GM19438 (cell line): ENCODE data around the gene SLC26A9.
"Not testable (repeated sequence)": the region's sequence is repeated elsewhere in the genome, so short reads cannot be mapped to it uniquely, and the experiment has no call there.

Source experiments
- ATAC-seq: cut with Tn5 transposase; IDR thresholded peaks from one replicate; pipeline ENCODE4 v1.9.1; 2021; ENCODE audit warnings: low read depth; ENCODE audit not compliant: unreplicated experiment

Gene SLC26A9

DNA sequence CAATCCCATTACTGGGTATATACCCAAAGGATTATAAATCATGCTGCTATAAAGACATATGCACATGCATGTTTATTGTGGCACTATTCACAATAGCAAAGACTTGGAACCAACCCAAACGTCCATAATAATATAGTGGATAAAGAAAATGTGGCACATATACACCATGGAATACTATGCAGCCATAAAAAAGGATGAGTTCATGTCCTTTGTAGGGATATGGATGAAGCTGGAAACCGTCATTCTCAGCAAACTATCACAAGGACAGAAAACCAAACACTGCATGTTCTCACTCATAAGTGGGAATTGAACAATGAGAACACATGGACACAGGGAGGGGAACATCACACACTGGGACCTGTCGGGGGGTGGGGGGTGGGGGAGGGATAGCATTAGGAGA, 38.2 kb downstream of the SLC26A9 start:
- not testable (repeated sequence) for ATAC-seq

- ATAC-seq = no peak
Observed at GRCh38 chr1:205896351-205896750, 46.9 kb downstream of the SLC26A9 start.

DNA sequence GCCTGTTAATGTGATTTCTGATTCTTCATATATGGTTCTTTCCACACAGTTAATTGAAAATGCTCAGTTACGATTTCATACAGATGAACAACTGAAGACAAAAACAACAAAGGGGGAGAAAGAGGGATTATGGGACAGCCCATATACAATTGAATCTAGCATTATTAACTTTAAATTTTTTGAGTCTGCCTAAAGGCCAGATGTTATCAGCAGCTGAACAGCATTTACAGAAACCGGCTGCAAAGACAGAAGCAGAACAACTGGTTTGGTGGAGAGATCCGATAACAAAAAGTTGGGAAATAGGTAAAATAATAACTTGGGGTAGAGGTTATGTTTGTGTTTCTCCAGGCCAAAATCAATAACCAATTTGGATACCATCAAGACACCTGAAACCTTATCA, 49.1 kb downstream of the SLC26A9 start:
- not testable (repeated sequence) for ATAC-seq

DNA sequence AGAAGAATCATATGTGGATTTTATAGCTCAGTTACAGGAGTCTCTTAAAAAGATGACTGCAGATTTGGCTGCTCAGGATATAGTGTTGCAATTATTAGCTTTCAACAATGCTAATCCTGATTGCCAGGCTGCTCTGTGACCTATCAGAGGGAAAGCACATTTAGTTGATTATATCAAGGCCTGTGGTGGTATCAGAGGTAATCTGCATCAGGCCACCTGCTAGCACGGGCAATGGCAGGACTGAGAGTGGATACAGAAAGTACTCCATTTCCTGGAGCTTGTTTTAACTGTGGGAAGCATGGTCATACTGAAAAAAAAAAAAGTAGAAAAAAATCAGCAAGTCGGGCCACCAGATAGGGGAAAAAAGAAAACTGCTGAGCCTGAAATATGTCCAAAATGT, 51.1 kb downstream of the SLC26A9 start:
- not testable (repeated sequence) for ATAC-seq

DNA sequence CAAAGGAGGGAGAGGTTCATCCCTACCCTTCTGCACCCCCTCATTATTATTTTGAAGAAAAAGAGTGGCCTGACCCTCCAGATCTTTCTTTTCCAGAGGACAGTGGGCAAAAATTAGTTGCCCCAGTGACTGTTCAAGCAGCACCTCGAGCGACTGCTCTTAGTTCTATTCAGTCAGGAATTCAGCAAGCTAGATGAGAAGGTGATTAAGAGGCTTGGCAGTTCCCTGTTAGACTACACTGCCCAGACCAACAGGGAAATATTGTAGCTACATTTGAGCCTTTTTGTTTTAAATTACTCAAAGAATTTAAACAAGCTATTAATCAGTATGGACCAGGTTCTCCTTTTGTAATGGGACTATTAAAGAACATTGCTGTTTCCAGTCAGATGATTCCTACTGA, 51.8 kb downstream of the SLC26A9 start:
- ATAC-seq = not testable (repeated sequence)

DNA sequence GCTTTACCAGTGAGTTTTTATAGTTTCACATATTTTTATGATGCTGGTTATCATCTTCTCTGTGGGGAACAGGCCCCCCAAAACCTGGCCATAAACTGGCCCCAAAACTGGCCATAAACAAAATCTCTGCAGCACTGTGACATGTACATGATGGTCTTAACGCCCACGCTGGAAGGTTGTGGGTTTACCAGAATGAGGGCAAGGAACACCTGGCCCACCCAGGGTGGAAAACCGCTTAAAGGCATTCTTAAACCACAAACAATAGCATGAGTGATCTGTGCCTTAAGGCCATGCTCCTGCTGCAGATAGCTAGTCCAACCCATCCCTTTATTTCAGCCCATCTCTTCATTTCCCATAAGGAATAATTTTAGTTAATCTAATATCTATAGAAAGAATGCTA, 52.6 kb downstream of the SLC26A9 start:
- ATAC-seq = not testable (repeated sequence)

DNA sequence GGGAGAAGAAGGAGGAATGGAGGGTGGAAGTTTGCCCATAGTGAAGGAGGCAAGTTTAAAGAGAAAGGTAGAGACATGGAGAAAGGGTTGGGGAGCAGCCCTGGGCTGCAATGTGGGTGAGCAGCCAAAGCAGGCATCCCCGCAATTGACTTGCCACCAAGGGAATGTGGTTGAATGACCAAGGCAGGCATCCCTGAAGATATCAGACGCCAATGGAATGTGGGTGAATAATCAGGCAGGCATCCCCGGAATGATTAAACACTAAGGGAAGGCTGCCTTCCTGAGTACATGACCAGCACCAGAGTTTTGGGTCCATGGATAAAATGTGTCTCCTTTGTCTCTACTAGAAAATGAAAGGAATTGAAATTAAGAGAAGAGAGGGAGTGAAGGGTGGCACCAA, 53.5 kb downstream of the SLC26A9 start:
- ATAC-seq = not testable (repeated sequence)

- ATAC-seq = not testable (repeated sequence)
Observed at GRCh38 chr1:205889006-205889405, 54.2 kb downstream of the SLC26A9 start.

GRCh38 chr1:205883792-205884191, 59.5 kb downstream of the SLC26A9 start:
- ATAC-seq = no peak

DNA sequence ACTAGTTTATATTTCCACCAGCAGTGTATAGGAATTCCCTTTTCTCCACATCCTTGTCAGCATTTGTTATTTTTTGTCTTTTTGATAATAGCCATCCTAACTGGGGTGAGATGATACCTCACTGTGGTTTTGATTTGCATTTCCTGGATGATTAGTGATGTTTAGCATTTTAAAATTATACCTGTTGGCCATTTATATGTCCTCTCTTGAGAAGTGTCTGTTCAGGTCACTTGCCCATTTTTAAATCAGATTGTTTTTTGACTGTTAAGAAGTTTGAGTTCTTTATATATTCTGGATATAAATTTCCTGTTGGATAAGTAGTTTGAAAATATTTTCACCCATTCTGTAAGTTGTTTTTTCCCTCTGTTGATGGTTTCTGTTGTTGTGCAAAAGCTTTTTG, 62.3 kb downstream of the SLC26A9 start:
- ATAC-seq = no peak

DNA sequence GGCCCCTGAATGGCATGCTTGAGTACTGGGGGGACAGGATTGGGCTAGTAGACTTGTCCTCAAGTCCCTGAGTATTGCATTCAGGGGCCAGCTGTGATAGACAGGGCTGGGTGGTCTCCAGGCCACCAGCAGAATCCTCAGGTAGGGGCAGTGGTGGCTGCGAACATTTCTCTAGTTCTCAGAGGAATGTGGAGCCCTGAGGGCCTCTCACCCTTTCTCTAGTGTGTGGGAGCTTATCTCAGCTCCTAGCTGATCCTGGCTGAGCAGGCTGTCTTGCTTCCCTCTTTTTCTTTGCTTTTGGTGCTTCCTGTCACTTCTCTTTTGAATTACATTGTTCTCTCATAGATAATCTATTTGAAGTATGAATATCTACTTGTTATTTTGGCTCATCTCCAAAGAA, 63.3 kb downstream of the SLC26A9 start:
- no peak for ATAC-seq

GRCh38 chr1:205878026-205878425, 65.2 kb downstream of the SLC26A9 start:
- ATAC-seq = no peak

GRCh38 chr1:205873148-205873547, 70.1 kb downstream of the SLC26A9 start:
- ATAC-seq = not testable (repeated sequence)

GRCh38 chr1:205870236-205870635, 73.0 kb downstream of the SLC26A9 start:
- no peak for ATAC-seq
